ENCODE measurements around the gene HORMAD2.

DNA sequence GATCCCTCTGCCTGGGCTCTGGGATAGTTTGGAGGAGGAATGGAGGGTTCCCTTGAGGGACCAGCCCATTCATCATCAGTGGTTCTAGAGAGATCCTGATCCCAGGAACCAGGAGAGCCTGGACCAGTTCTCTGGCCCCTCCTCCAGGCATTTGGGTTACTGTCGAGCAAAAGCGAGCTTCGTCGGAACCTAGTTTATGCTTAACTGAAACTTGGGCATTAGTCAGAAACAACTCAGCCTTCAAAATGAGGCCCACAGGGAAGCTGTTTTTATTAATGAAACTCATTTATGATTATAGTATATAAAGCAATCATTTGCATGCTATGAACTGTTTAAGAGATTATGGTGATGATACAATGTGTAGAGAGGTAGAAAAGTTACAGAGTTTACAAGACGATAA is 104.9 kb downstream of the HORMAD2 start:
- no peak for TF ChIP-seq EZH2 (IDR thresholded peaks at IDR 0.05; ENCODE audit: insufficient read depth, poor library complexity, severe bottlenecking)
- no peak for TF ChIP-seq EZH2phosphoT487 (IDR thresholded peaks at IDR 0.05; ENCODE audit: insufficient read depth, low read depth)
